Ureter (tissue), 1 donor: ENCODE data around the gene PPP2R1B. TPM values are rescaled to one million over a fixed set of nuclear protein-coding genes. Genes with fewer than 3 reads are reported as not detected.
"Not testable (repeated sequence)": the region's sequence is repeated elsewhere in the genome, so short reads cannot be mapped to it uniquely, and the experiment has no call there.

Source experiments
- DNase-seq: peaks from one replicate; pipeline ENCODE4 v3.0.0-alpha.2; 2020; ENCODE audit warnings: low spot score
- total RNA-seq: library from RNA; stranded (reverse); gene quantifications from one replicate; pipeline ENCODE4 v1.2.4, GENCODE V29; 2023
- donor health status: DM: yes; HTN: yes; CAD: no.

Gene PPP2R1B
- total RNA-seq, 1 donor from 2014 or later: 27.5 TPM

DNA sequence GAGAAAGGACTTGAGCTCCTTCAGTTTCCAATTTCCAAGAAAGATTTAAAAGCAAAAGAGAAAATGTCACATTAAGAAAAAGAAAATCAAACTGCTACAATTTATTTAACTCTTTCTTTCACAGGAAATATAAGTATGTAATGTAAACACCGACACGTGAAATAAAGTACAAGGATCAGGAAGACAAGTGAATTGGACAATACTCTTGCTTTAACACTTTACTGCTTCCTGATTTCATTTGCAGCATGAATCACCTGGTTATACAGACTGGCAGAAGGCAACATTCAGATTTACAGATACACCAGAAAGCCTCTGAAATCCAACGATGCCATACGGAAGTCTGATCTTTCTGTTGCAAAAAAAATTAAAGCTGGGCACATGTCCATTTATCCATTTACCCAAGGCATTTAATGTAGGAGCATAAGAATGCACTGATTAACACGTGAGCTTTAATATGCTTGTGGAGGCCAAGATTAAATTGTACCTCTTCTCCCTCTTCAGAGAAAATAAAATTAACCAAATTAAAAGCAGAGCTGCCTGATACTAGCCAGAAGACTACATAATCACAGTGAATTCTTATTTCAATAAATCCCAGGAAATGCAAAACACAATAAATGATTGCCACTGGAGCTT is 16.0 kb upstream of the PPP2R1B start:
- no peak for DNase-seq

DNA sequence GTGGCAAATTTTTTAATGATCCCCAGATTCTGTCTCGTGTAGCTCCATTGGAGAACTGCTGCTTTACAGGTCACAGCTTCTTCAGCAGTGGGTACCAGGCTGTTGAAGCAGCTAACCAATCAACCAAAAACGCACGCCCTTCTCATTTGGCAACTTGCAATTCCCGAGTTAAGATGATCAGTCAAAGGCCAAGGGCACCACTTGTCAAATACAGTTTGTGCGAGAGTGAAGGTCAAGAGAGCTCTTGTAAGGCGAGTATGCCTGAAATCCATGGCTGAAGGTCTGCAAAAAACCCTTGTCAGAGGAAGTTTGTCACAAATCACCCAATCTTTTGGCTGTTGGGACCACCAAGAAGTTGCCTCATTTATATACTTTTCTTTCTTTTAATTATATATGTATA is 12.9 kb upstream of the PPP2R1B start:
- no peak for DNase-seq

DNA sequence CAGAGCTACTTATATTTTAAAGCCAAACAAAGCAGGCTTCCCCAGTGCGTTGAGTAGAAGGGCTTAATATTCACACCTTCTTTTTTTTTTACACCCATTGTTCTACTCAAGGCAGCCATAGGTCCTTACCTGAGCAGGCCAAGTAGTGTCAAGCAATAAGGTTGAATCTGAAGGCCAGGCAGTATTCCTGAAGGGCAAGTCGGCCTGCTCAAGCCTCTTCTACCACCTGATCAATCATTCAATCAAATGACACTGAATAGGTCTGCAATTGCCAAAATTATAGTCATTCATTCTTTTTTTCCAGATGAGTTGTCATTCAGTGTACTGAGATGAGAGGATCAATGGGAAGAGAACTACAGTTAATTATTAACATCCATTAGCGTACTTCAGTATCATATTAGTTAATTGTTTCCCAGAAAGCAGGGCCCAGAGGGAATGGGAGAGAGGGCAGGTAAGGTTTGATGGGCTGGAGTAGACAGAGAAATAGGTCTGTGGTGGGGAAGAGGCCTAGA is 11.9 kb upstream of the PPP2R1B start:
- DNase-seq: no peak

DNA sequence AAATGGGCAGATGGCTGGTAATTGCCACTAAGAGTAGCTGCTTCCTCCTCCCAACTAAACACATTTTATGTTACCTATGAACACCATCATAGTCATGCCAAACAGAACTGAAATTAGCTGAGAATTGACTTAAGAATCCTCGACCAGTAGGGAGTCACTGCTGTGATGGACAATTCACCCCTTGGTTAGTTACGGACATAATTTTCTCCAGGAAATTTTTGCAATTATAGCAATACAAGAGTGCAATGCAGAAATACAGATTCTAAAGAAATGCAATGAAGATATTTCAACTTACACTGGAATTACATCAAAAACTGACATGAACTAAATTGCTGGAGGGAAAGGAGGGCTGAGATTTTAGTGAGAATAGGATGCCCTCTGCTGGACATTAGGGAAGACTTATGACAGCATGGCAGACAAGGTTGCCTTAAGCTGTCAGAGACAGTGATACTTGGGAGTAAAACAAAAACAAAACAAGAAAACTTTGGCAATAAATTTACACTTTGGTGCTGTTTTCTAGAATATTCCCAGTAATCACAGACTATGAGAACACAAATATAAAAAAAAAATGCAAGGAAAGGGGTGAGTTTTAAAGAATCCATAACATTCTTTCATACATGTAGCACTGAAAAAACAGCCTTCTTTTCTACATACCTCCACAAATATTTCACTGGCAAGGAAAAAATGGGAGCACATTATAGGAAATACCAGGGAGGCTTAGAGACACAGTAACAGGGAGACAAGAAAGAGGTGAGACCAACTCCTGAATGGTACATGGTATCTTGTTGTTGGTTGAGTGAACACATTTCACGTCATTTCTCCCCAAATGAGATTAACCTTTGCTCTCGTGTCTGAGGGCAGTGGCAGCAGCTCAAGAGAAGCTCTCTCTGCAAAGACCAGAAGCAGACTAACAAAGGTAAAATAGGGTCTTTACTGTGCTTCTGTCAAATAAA is 11.2 kb upstream of the PPP2R1B start:
- peak; percentile 48 for DNase-seq

DNA sequence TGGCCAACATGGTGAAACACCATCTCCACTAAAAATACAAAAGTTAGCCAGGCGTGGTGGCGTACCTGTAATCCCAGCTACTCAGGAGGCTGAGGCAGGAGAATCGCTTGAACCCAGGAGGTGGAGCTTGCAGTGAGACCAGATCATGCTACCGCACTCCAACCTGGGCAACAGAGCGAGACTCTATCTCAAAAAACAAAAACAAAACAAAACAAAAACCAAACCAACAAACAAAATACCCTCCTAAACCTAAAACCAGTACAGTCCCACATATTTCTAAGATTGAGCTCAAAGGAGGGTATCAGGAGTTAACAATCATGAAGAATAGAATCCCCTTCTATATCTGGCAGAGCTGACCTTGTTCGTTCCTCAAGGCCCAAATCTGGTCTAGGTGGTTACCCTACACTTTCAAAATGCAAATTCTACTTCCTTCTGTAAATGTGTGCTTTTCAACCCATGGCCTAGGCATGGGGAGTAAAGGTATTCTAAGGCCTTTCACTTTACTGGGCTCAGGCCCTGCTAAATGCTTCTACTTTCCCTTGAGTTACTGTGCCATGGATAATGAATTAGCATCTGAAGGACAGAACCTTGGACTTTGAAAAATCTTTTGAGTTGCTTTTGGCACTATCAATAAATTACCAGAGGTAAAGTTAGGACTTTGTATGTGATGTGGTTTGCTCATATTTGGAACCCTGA is 10.4 kb upstream of the PPP2R1B start:
- DNase-seq: no peak

DNA sequence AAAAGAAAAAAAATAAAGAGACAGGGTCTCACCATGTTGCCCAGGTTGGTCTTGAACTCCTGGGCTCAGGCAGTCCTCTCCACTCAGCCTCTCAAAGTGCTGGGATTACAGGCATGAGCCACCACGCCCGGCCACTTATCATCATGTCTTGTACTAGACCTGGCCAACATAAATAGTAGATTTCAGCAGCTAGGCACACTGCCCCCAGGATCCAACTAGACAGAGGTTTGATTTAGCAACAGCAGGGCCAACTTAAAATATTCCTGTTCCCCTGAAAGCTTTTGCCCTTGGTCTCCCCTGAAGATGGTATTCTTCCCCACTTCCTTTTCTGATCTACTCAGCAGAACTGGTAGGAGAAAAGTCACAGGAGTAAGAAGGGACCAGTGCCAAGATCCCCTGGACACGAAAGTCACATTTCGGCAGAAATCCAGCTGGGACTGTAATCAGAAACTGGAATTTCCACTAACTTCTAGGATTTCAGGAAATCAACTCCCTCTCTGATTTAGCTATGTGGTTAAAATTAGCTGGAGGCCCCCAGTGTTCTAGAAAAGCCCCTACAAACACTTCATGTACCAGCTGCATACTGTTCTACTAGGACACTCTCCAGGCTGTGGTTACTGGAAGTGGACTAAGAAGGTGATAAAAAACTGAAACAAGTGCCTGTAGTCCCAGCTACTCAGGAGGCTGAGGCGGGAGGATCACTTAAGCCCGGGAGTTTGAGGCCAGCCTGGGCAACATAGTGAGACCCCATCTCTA is 8.9 kb upstream of the PPP2R1B start:
- no peak for DNase-seq

DNA sequence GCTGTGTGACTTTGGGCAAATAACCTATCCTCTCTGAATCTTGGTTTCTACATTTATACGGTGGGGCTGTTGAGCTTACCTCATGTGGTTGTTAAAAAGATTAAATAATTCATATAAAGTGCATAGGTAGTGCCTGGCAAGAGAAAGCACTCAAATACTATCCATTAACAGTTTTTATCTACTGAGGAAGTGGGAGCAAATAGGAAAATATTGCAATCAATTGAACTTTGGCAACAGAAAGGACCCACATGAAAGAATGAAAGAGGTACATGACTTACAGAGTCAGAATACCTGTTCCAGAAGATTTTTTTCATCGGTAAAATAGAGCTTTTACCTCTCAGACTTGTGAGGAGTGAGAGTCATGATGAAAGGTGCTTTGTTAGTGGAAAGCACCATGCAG is 6.3 kb upstream of the PPP2R1B start:
- no peak for DNase-seq

DNA sequence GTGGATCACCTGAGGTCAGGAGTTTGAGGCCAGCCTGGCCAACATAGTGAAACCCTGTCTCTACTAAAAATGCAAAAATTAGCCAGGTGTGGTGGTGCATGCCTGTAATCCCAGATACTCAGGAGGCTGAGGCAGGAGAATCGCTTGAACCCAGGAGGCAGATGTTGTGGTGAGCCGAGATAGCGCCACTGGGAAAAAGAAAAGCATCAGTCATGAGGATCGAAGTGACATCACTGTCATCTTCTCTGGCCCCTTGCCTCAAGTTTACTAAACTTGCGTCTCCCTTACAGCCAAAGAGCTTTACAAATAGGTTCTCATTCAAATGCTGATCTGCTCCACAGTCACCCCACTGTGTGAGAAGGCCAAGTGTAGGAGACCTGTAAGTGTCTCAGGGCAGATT is 5.0 kb upstream of the PPP2R1B start:
- not testable (repeated sequence) for DNase-seq

DNA sequence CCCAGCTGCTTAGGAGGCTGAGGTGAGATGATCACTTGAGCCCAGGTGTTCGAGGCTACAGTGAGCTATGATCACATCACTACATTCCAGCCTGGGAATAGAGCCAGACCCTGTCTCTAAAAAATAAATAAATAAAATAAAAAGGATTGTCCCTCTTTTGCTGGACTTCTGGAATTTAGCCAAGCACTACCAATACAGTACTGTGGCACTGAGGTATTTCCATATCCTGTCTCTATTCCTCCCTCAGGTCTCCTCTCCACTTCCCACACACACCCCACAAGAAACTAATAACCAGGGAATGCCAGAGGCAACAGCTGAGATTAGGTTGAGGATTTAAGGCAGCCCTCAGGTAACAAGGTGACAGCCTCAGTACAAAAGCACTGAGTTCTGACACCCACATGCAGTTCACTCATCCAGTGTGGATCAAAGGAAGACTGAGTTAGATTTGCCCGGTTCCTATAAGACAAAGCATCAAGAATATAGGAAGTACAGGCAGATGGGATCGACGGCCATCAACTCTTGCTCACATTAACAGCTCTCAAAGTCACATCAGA is 4.5 kb upstream of the PPP2R1B start:
- no peak for DNase-seq

DNA sequence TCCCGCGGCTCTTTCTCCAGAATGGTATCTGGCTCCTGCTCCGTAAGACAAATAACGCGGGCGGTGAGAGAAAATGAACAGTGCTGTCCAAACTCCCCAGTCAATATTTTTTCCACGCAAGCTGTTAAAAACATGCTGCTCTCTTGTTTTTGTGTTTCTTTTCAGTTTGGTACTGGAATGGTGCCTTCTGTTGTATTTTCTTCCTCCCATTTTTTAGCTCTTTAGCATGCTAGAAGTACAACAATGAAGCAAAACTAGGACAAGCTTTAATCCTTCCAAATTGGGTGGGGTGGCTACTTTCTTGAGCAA is 599 bp upstream of the PPP2R1B start:
- no peak for DNase-seq

DNA sequence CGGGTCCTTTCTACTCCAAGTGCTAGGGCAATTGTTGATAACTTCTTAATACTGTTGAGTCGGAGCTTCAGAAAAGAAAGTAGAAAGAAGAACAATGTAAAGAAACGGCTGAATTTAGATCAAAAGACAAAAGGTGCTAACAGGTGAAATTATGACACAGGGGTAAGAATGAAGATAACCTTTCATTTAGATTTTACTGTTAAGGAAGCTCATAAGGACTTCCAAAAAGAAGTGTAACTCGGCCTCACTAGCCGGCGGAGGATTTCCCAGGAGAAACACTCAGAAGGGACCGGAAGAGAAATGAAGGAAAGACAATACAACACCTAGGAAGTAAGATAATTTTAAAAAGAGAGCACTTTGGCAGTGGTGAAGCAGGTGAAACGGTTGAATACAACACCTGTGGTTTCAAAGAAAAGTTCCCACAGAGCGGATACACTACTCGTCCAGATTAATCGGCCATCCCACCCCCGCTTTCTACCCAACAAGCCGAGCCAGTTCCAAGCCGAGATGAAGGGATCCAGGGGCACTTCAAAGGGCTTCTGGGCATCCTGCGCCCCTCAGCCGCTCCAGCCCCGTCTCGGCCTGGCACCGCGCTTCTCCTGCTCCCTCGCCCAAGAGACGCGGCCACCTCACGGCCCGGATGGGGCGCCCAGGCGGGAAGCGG is 737 bp downstream of the PPP2R1B start:
- peak; percentile 43 for DNase-seq

DNA sequence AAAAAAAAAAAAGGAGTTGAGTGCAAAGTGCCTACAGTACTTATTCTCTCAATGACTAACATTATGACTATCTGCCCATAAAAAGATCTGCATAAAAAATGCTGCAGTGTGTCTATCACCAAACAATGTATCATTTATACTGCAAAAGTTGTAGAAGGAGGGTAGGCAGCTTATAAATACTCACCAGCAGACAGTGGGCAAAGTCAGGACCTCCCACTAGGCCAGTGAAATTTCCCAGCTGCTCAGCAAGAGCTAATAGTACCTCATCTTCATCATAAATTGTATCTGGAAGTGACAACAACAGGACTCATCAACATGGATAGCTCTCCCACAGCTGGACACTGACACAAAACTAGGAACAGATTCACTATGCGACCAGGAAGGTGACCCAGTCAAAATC is 1.6 kb downstream of the PPP2R1B start:
- DNase-seq: no peak

DNA sequence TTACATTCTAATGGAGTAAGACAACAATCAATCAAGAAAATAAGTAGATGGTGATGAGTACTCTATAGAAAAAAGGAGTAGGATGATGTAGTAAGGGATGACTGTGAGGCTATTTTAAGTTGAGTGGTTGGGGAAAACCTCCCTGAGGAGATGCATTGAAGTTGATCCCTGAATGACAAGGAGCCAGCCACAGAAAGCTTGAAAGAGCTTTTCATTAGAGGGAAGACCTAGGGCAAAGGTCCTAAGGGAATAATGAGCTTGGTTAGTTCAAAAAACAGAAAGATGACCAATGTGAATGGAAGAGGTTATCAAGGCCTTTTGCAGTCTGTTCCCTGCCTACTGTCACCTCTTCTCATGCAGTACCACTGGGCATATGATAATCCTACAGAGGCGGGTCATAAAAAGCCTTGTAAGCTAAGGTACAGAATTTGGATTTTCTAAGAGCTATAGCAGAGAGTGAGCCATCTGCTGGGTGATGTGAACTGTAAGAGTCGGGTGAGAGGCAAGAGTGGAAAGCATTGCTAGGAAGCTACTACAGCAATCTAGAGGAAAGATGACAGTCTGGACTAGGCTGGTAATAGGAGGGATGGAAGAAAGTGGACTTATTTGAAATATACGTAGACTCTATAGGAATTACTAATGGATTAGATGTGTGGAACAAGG is 3.1 kb downstream of the PPP2R1B start:
- no peak for DNase-seq

DNA sequence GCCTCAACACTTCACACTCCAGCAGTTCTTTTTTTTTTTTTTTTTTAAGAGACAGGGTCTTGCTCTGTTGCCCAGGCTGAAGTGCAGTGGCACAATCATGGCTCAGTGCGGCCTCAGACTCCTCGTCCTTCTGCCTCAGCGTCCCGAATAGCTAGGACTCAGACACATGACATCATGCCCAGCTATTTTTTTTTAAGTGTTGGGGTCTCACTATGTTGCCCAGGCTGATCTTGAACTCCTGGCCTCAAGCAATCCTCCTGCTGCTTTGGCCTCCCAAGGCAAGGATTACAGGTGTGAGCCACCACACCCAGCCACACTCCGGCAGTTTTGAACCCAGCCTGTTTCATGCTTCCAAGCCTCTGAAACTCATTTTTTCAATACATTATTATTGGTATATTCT is 3.7 kb downstream of the PPP2R1B start:
- no peak for DNase-seq

DNA sequence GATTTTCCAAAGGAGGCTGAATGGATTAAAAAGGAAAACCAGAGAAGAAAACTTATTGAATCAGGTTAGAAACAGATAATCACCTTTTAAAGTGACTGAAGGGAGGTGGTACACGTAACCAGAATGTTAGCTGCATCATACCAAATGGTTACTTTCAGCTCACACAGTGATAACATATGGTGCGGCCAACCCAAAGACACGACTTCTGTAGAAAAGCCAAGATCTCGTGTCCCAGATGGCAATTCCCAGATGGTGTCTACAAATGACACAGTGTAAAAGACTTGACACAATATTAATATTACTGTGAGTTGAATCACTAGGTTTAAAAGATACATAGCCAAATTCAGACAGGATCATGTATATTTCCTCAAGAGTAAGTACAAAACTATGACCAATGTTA is 5.2 kb downstream of the PPP2R1B start:
- DNase-seq: no peak

DNA sequence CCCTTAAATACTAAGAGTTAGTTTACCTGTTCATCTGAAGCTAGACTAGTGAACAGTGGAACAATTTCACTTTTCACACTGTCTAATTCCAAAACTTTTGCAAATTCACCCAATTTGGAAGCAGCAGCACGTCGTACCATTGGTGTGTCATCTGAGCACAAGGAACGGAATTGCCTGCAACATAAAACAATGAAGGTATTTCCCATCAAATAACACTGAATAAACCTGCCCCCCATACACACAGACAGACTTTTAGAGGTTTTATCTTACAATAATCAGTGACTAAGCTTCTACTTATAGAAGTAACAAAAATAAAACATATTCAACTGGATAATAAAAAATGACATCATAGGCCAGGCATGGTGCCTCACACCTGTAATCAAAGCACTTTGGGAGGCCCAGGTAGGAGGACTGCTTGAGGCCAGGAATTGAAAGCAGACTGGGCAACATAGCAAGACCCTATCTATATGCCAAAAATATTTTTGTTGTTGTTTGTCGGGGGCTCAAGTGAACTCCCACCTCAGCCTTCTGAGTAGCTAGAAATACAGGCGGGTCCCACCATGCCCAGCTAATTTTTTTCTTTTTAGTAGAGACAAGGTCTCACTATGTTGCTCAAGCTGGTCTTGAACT is 6.3 kb downstream of the PPP2R1B start:
- DNase-seq: no peak

DNA sequence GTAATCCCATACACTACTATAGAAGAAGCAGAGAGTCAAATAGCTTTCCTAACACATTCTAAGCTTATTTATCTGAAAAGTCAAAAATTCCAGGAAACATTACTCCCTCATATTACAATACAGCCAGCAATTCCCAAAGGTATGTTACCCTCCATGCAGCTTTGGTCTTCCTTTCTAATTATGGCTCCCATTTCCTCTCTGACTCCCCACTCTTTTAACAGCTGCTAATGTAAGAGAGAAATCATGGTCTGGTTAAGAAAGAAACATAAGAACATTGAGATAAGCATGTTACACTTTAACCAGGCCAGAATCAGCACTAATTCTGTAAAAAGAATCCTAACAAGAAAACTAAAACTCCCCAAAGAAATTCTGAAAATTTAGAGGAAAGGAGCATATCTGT is 6.8 kb downstream of the PPP2R1B start:
- DNase-seq: no peak

DNA sequence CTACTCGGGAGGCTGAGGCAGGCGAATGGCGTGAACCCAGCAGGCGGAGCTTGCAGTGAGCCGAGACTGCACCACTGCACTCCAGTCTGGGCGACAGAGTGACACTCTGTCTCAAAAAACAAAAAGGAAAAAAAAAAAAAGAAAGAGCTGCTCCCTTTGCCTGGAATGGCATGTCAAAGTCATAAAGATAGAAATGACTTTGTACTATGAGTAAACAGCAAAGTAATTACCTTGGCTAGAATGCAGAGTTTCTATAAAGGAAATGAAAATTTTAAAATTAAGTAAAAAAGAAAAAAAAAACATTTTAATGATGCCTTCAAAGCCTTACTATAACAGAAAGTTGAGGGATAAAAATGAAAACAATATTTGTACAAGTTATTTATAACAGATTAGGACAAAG is 10.1 kb downstream of the PPP2R1B start:
- no peak for DNase-seq

DNA sequence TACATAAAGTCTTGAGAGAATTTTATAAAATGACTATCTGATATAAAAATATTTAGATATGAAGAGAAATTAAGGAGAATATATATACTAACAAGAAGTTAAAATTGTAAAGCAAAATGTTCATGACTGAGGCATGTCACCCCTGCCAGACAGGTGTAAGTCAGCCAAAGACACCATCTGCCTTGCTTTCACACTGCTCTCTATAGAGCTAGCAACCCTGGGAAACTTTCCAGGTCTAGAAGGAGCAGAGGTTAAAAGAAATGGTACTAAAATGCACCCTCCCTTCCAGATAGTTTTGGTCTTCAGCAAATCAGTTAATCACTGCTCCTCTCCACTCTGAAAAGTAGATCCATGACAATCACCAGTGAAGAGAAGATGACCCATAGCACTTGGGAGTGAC is 16.5 kb downstream of the PPP2R1B start:
- DNase-seq: no peak
